Measurements from ENCODE around the gene ARHGAP27. TPM values are rescaled to one million over a fixed set of nuclear protein-coding genes. Genes with fewer than 3 reads are reported as not detected.

The ARHGAP27 gene
- total and polyA plus RNA-seq, 9 of the 15 experiments (the other 6 are each of a cell fraction or from before 2014, with no cell fraction given), result 0.04 to 4.6 (median 2.1) TPM

DNA sequence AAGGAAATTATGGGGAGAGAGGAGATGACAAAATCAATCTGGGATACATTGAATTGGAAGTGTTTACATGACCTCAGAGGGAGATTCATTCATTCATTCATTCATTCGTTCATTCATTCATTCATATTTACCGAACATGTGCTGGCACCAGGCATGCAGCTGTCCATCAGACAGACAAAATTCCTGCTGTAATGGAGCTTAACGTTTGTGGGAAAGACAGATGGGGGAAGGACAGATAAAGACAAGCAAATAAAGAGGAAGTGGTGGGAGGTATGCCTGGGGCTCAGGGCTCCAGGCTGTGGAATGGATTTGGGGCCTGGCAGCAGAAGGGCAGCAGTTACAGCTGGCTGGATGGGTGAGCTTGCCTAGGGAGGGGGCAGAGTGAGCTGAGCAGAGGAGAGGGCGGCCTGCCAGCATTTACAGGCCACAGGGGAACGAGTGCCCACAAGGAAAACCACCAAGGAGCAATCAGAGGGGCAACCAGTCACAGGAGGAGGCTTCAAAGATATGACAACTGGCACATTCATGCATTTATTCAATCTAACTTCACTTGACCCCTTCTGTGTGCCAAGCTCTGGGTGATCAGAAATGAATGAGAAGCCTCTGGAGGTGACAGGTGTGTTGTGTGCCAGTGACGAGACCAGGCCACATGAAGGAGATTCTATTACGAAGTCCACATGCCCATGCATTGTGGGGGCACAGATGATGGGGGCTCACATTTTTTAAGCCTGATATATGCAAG lies 48.5 kb downstream of the ARHGAP27 start (continued):
- TF ChIP-seq TAL1 (IDR thresholded peaks at IDR 0.05) (peak; percentile 23; the same call in 1 of the 2 replicates), BHLHE40 (IDR thresholded peaks at IDR 0.05; ENCODE audit: low read length) (0 out of 2 replicates have a peak, but pooled peaks have one; percentile 7), RCOR1 (IDR thresholded peaks at IDR 0.05; ENCODE audit: borderline replicate concordance in 1 of 2, low read depth in 2 of 2, low read length in 2 of 2) (0 out of 4 replicates have a peak, but pooled peaks of 1 of the 2 experiments have one; percentile 6), EGR1 (conservative IDR thresholded peaks at IDR 0.05) (no peak), EP300 (IDR thresholded peaks at IDR 0.05; ENCODE audit: low read length) (0 out of 2 replicates have a peak, but pooled peaks have one; percentile 21), ZNF184 (CRISPR knock-in tag; IDR thresholded peaks at IDR 0.05) (no peak), ZNF778 (CRISPR knock-in tag; IDR thresholded peaks at IDR 0.05) (no peak), MEIS2 (IDR thresholded peaks at IDR 0.05; ENCODE audit: partially characterized antibody) (peak; percentile 53), ZFX (CRISPR knock-in tag; IDR thresholded peaks at IDR 0.05) (0 out of 2 replicates have a peak, but pooled peaks have one; percentile 20), SMARCE1 (IDR thresholded peaks at IDR 0.05) (peak; percentile 65; the same call in 1 of the 2 replicates), ESRRB (CRISPR knock-in tag; IDR thresholded peaks at IDR 0.05; ENCODE audit: borderline replicate concordance) (no peak), MTA1 (IDR thresholded peaks at IDR 0.05; ENCODE audit: borderline replicate concordance) (peak; percentile 49; the same call in 1 of the 2 replicates), KLF13 (tag; IDR thresholded peaks at IDR 0.05; ENCODE audit: borderline replicate concordance, low read depth) (no peak), ARID1B (IDR thresholded peaks at IDR 0.05) (peak; percentile 63), GATA2 (CRISPR knock-in tag; IDR thresholded peaks at IDR 0.05) (peak; percentile 72), CTBP1 (IDR thresholded peaks at IDR 0.05; ENCODE audit: borderline replicate concordance) (peak; percentile 41; the same call in 1 of the 2 replicates)
- TF ChIP-seq, protein P1, sequence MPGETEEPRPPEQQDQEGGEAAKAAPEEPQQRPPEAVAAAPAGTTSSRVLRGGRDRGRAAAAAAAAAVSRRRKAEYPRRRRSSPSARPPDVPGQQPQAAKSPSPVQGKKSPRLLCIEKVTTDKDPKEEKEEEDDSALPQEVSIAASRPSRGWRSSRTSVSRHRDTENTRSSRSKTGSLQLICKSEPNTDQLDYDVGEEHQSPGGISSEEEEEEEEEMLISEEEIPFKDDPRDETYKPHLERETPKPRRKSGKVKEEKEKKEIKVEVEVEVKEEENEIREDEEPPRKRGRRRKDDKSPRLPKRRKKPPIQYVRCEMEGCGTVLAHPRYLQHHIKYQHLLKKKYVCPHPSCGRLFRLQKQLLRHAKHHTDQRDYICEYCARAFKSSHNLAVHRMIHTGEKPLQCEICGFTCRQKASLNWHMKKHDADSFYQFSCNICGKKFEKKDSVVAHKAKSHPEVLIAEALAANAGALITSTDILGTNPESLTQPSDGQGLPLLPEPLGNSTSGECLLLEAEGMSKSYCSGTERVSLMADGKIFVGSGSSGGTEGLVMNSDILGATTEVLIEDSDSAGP (CRISPR knock-in tag; IDR thresholded peaks at IDR 0.05), result no peak
- TF ChIP-seq, protein P2, sequence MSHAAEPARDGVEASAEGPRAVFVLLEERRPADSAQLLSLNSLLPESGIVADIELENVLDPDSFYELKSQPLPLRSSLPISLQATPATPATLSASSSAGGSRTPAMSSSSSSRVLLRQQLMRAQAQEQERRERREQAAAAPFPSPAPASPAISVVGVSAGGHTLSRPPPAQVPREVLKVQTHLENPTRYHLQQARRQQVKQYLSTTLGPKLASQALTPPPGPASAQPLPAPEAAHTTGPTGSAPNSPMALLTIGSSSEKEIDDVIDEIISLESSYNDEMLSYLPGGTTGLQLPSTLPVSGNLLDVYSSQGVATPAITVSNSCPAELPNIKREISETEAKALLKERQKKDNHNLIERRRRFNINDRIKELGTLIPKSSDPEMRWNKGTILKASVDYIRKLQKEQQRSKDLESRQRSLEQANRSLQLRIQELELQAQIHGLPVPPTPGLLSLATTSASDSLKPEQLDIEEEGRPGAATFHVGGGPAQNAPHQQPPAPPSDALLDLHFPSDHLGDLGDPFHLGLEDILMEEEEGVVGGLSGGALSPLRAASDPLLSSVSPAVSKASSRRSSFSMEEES (CRISPR knock-in tag; IDR thresholded peaks at IDR 0.05), result no peak
- TF ChIP-seq, protein P3, sequence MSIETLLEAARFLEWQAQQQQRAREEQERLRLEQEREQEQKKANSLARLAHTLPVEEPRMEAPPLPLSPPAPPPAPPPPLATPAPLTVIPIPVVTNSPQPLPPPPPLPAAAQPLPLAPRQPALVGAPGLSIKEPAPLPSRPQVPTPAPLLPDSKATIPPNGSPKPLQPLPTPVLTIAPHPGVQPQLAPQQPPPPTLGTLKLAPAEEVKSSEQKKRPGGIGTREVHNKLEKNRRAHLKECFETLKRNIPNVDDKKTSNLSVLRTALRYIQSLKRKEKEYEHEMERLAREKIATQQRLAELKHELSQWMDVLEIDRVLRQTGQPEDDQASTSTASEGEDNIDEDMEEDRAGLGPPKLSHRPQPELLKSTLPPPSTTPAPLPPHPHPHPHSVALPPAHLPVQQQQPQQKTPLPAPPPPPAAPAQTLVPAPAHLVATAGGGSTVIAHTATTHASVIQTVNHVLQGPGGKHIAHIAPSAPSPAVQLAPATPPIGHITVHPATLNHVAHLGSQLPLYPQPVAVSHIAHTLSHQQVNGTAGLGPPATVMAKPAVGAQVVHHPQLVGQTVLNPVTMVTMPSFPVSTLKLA (conservative IDR thresholded peaks at IDR 0.05), result peak in 1 of 2 experiments; percentile 47; a peak in 2 of 4 replicates
- TF ChIP-seq, protein P4, sequence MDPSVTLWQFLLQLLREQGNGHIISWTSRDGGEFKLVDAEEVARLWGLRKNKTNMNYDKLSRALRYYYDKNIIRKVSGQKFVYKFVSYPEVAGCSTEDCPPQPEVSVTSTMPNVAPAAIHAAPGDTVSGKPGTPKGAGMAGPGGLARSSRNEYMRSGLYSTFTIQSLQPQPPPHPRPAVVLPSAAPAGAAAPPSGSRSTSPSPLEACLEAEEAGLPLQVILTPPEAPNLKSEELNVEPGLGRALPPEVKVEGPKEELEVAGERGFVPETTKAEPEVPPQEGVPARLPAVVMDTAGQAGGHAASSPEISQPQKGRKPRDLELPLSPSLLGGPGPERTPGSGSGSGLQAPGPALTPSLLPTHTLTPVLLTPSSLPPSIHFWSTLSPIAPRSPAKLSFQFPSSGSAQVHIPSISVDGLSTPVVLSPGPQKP (CRISPR knock-in tag; IDR thresholded peaks at IDR 0.05), result no peak
- TF ChIP-seq, protein P5, sequence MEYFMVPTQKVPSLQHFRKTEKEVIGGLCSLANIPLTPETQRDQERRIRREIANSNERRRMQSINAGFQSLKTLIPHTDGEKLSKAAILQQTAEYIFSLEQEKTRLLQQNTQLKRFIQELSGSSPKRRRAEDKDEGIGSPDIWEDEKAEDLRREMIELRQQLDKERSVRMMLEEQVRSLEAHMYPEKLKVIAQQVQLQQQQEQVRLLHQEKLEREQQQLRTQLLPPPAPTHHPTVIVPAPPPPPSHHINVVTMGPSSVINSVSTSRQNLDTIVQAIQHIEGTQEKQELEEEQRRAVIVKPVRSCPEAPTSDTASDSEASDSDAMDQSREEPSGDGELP (CRISPR knock-in tag; IDR thresholded peaks at IDR 0.05; ENCODE audit: borderline replicate concordance), result no peak
